OCI-LY3 (cell line): Measurements from ENCODE around the gene HMX2.
A peak's percentile ranks its signal among the peaks of the same experiment; 100 is the strongest.

Experiments used
- H2AFZ ChIP-seq: fragments of 200-600, 300-600 bp; shearing (Covaris generic); 2 replicates; pipeline ENCODE4 v1.6.0; 2014; ENCODE audit warnings: antibody characterized with exemption, low read depth, low read length
- H3K27ac ChIP-seq: fragments of 200-600, 300-600 bp; sonication (generic); 2 replicates; pipeline ENCODE4 v1.5.1; 2014; ENCODE audit warnings: mild to moderate bottlenecking, low read length, moderate library complexity, mixed read lengths
- H3K27me3 ChIP-seq: fragments of 200-600, 300-600 bp; sonication (generic); 2 replicates; pipeline ENCODE4 v1.6.1; 2014; ENCODE audit warnings: low read depth, low read length, mixed read lengths
- H3K36me3 ChIP-seq: fragments of 200-600, 300-600 bp; sonication (generic); replicated peaks from 2 replicates; pipeline ENCODE3; 2014; ENCODE audit warnings: low read depth, low read length, mixed read lengths
- H3K4me1 ChIP-seq: fragments of 300-600, 200-600 bp; sonication (generic); 2 replicates; pipeline ENCODE4 v1.6.1; 2014; ENCODE audit warnings: low read length, mixed read lengths
- H3K4me2 ChIP-seq: fragments of 200-600, 300-600 bp; sonication (generic); 2 replicates; pipeline ENCODE4 v1.6.1; 2014; ENCODE audit warnings: low read length, mixed read lengths
- H3K4me3 ChIP-seq: fragments of 300-600, 200-600 bp; sonication (generic); 2 replicates; pipeline ENCODE4 v1.5.1; 2014; ENCODE audit warnings: antibody characterized with exemption, mild to moderate bottlenecking, low read length, moderate library complexity
- H3K79me2 ChIP-seq: fragments of 300-600, 200-600 bp; shearing (Covaris generic); 2 replicates; pipeline ENCODE4 v1.6.1; 2014; ENCODE audit warnings: mild to moderate bottlenecking, low read length, mixed read lengths
- H3K9ac ChIP-seq: fragments of 300-600, 200-600 bp; shearing (Covaris generic); 2 replicates; pipeline ENCODE4 v1.6.0; 2014; ENCODE audit warnings: mild to moderate bottlenecking, low read length, moderate library complexity
- H3K9me3 ChIP-seq: fragments of 200-600, 300-600 bp; shearing (Covaris generic); 2 replicates; pipeline ENCODE4 v1.6.1; 2014; ENCODE audit warnings: low read length, mixed read lengths; ENCODE audit not compliant: insufficient read depth
- H4K20me1 ChIP-seq: fragments of 200-600, 300-600 bp; sonication (generic); 2 replicates; pipeline ENCODE4 v1.6.1; 2016; ENCODE audit warnings: low read length, mixed read lengths; ENCODE audit not compliant: insufficient read depth
- EZH2phosphoT487 ChIP-seq: fragments of 200-600 bp; shearing (Covaris generic); IDR thresholded peaks from 2 replicates; pipeline ENCODE4 v1.6.1; 2018; ENCODE audit warnings: antibody characterized with exemption, mixed run types, low read depth
- TF ChIP-seq, protein P1 (sequence below): fragments of 200-600, 300-600 bp; sonication (generic); IDR thresholded peaks from 2 replicates; pipeline ENCODE4 v1.5.1; 2014; ENCODE audit warnings: antibody characterized with exemption, low read length, low read depth

HMX2 gene

DNA sequence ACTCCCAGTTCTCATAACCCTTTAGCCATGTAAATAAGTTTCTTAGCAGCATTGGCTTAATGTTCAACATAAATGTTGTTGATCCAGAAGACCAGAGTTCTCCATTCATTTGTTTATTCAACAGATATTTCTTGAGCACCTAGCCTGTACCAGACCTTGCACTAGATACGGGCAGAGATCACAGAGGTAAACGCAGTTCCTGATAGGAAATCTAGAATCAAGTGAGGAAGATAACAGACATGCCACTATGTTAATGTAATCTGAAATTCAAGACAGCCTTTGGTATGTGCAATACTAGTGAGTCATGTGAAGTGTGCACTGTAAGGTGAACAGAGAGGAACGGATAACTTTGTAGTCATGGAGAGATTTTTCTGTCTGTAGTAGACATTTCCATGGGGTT, 9.3 kb downstream of the HMX2 start:
- H3K4me1 ChIP-seq = peaks cover 54% of the 10 kb centered on the region
- peaks cover 50% of the 10 kb centered on the region for H4K20me1 ChIP-seq
- H3K4me2 ChIP-seq = peak overlapping the region; percentile 95; the same call in 1 of the 2 replicates
- peaks cover 79% of the 10 kb centered on the region for H3K79me2 ChIP-seq
- TF ChIP-seq EZH2phosphoT487 = no peak
- TF ChIP-seq, protein P1, sequence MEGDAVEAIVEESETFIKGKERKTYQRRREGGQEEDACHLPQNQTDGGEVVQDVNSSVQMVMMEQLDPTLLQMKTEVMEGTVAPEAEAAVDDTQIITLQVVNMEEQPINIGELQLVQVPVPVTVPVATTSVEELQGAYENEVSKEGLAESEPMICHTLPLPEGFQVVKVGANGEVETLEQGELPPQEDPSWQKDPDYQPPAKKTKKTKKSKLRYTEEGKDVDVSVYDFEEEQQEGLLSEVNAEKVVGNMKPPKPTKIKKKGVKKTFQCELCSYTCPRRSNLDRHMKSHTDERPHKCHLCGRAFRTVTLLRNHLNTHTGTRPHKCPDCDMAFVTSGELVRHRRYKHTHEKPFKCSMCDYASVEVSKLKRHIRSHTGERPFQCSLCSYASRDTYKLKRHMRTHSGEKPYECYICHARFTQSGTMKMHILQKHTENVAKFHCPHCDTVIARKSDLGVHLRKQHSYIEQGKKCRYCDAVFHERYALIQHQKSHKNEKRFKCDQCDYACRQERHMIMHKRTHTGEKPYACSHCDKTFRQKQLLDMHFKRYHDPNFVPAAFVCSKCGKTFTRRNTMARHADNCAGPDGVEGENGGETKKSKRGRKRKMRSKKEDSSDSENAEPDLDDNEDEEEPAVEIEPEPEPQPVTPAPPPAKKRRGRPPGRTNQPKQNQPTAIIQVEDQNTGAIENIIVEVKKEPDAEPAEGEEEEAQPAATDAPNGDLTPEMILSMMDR = no peak
- no peak overlapping the region for H3K4me3 ChIP-seq
- H3K36me3 ChIP-seq = peaks cover 69% of the 10 kb centered on the region
- no peaks in the 10 kb centered on the region for H3K9me3 ChIP-seq
- no peak overlapping the region for H3K27ac ChIP-seq
- H2AFZ ChIP-seq = no peak overlapping the region
- no peak overlapping the region for H3K9ac ChIP-seq
- H3K27me3 ChIP-seq = no peaks in the 10 kb centered on the region

DNA sequence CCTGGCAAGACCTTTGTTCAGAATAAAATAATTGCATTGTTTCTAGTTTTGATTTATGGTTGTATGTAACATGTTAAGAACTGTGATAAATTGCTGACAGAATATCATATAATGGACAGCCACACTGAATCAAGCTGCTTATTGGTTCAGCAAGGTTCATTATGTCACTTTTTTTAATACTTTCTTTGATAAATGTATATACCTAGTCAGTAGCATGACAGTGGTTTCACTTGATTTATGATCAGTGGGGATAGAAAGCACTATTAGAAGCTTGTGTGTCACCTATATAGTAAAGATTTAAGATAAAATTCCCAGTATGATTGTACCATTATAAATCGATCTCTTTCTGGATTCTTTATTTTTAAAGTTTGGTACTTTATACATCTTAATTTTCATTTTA, 10.7 kb downstream of the HMX2 start:
- H3K79me2 ChIP-seq = peaks cover 93% of the 10 kb centered on the region
- H3K9ac ChIP-seq = no peak overlapping the region
- no peak overlapping the region for H3K27ac ChIP-seq
- no peak for TF ChIP-seq EZH2phosphoT487
- TF ChIP-seq, protein P1 = no peak
- no peak overlapping the region for H3K4me3 ChIP-seq
- no peaks in the 10 kb centered on the region for H3K27me3 ChIP-seq
- H3K36me3 ChIP-seq = peaks cover 82% of the 10 kb centered on the region
- no peaks in the 10 kb centered on the region for H3K9me3 ChIP-seq
- H3K4me2 ChIP-seq = no peak overlapping the region
- H2AFZ ChIP-seq = no peak overlapping the region
- H4K20me1 ChIP-seq = peaks cover 50% of the 10 kb centered on the region
- H3K4me1 ChIP-seq = peaks cover 50% of the 10 kb centered on the region

DNA sequence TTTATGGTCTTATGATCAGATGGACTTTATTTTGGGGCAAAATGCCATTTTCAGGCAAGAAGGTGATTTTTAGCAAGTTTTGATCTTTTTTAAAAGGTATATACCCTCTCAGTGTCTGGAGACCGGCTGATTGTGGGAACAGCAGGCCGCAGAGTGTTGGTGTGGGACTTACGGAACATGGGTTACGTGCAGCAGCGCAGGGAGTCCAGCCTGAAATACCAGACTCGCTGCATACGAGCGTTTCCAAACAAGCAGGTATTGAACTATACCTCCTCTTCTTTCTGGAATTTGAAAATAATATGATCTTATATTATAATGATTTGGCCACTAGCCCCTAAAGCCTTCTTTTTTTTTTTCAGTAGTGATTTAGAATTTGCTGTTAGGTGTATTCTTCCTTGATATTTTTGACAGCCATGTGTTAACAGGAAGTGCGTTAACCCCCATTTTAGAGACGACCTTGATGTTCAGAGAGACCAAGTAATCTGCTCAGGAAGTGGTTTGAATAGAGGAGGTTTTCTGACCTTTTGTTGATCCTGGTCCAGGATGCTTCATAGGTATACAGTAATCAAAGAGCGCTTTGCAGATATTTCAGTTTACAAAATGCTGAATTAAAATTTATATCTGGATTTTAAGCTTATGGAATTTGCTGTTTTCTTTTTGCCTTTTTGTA, 12.5 kb downstream of the HMX2 start:
- Histone ChIP-seq H3K27ac (no peak overlapping the region), H3K9ac (no peak overlapping the region), H2AFZ (no peak overlapping the region), H3K9me3 (no peaks in the 10 kb centered on the region), H3K79me2 (peaks cover 97% of the 10 kb centered on the region), H3K4me2 (no peak overlapping the region), H3K27me3 (no peaks in the 10 kb centered on the region), H3K4me3 (no peak overlapping the region), H3K36me3 (peaks cover 89% of the 10 kb centered on the region), H4K20me1 (peaks cover 44% of the 10 kb centered on the region), H3K4me1 (peaks cover 47% of the 10 kb centered on the region)
- TF ChIP-seq, protein P1 = no peak

DNA sequence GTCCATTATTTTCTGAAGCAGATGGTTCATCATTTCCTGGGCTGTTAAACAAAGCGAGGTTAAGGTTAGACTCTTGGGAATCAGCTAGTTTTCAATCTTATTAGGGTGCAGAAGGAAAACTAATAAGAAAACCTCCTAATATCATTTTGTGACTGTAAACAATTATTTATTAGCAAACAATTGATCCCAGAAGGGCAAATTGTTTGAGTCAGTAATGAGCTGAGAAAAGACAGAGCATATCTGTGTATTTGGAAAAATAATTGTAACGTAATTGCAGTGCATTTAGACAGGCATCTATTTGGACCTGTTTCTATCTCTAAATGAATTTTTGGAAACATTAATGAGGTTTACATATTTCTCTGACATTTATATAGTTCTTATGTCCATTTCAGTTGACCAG, 16.4 kb downstream of the HMX2 start:
- H3K4me2 ChIP-seq = no peak overlapping the region
- no peak overlapping the region for H2AFZ ChIP-seq
- H3K4me3 ChIP-seq = no peak overlapping the region
- peaks cover 84% of the 10 kb centered on the region for H3K79me2 ChIP-seq
- H3K4me1 ChIP-seq = peaks cover 14% of the 10 kb centered on the region
- H4K20me1 ChIP-seq = peaks cover 14% of the 10 kb centered on the region
- H3K9ac ChIP-seq = no peak overlapping the region
- no peaks in the 10 kb centered on the region for H3K9me3 ChIP-seq
- no peaks in the 10 kb centered on the region for H3K27me3 ChIP-seq
- no peak overlapping the region for H3K27ac ChIP-seq
- peaks cover 71% of the 10 kb centered on the region for H3K36me3 ChIP-seq
- TF ChIP-seq, protein P1 = no peak
- TF ChIP-seq EZH2phosphoT487 = no peak
